Activated T-helper 2 cell treated with anti-CD3 and anti-CD28 coated beads, Interferon-gamma antibody, Interleukin-2, Interleukin-4, amounts not matched to agents 10 μg/mL and 5 μg/mL and 100 μg/mL, durations not matched to agents 14 hours and 24 hours and 36 hours (primary cell): Measurements from ENCODE around the gene EEF1AKMT2. TPM values are rescaled to one million over a fixed set of nuclear protein-coding genes. Genes with fewer than 3 reads are reported as not detected.

Source experiments
- DNase-seq: peaks from one replicate; pipeline ENCODE4 v3.0.0; 2021; ENCODE audit warnings: low spot score
- H3K27ac Mint-ChIP-seq: one replicate; pipeline ENCODE4 v1.8.0; 2021; ENCODE audit warnings: mixed read lengths
- H3K27me3 Mint-ChIP-seq: one replicate; pipeline ENCODE4 v1.8.0; 2021; ENCODE audit warnings: low read depth, mixed read lengths
- H3K36me3 Mint-ChIP-seq: one replicate; pipeline ENCODE4 v1.8.0; 2021; ENCODE audit warnings: low read depth, mixed read lengths
- H3K4me1 Mint-ChIP-seq: one replicate; pipeline ENCODE4 v1.8.0; 2021; ENCODE audit warnings: low read depth, mixed read lengths
- H3K4me3 Mint-ChIP-seq: one replicate; pipeline ENCODE4 v1.8.0; 2021; ENCODE audit warnings: low read depth, mild to moderate bottlenecking, moderate library complexity, mixed read lengths
- H3K9me3 Mint-ChIP-seq: one replicate; pipeline ENCODE4 v1.8.0; 2021; ENCODE audit warnings: mixed read lengths
- intact Hi-C: fragments of 100-400 bp; cut with micrococcal nuclease; formaldehyde crosslinking; loops from one replicate; pipeline ENCODE4 v1.15.1; 2023
- total RNA-seq: library from RNA; stranded (reverse); gene quantifications from 2 replicates; pipeline ENCODE4 v1.2.3, GENCODE V29; 2022

Gene EEF1AKMT2
- total RNA-seq, 1 donor from 2014 or later: 20.9 TPM

DNA sequence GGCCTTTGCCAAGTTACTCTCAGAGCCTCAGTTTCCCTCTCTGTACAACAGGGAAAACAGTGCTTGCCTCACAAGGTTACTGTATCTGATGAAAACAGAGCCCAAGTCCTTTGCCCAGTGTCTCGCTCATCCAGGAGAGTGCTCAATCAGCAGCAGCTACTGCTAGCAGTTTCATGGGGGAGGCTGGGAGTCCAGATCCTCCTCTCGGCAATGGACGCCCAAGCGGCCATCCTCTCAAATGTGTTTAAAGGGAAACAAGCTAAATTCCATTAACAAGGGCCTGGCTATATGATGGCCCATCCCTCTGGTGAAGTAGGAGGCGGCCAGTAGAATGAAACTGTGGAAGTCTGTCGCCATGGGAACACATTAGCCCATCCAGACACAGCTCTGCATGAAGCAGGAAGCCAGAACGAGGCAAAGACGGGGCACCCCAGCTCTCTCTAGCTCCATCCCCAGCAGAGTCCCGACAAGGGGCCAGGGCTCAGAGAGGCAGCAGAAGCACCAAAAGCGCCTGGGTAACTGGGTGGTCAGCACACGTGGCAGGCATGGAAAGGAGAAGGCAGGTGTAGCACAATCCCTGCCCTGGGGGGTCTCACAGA is 82.7 kb downstream of the EEF1AKMT2 start:
- Mint-ChIP-seq H3K4me3 (no peak overlapping the region), H3K27me3 (no peaks in the 10 kb centered on the region)
- DNase-seq: no peak

DNA sequence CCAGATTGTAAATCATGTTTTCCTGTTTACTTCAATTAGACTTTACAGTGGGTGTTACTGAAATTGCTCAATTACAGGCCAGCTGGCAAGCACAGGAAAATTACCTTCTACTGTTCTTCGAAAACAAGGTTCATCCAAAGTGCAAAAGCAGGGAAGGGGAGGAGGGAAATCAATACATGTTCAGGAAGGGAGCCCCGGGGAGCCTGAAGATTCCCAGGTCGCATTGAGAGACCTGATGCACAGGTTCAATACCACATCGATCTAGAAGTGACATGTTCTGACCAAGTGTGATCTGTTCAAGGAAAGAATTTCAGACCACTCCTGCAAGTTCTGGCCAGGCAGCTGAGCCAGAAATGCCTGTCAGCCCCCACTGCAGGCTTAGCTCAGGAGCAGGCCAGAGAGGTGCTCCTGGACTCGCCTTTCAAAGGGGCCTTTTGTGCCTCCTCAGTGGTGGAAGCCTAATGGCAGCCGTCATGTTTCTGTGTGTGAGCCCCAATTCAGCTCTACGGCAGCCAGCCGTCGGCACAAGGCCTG is 83.4 kb downstream of the EEF1AKMT2 start:
- Mint-ChIP-seq H3K4me1 (peaks cover 69% of the 10 kb centered on the region), H3K27me3 (no peaks in the 10 kb centered on the region), H3K4me3 (no peak overlapping the region), H3K36me3 (peaks cover 54% of the 10 kb centered on the region), H3K27ac (no peak overlapping the region), H3K9me3 (no peaks in the 10 kb centered on the region)
- intact Hi-C loops: no loop called here
- no peak for DNase-seq

More for the DNA sequence above, 82.7 kb downstream of the EEF1AKMT2 start:
- H3K9me3 Mint-ChIP-seq: no peaks in the 10 kb centered on the region
- intact Hi-C loops: no loop called here
- peaks cover 54% of the 10 kb centered on the region for H3K36me3 Mint-ChIP-seq
- peak overlapping the region; percentile 30 for H3K27ac Mint-ChIP-seq
- peaks cover 68% of the 10 kb centered on the region for H3K4me1 Mint-ChIP-seq

Other genes with a start within 250 kb of the EEF1AKMT2 start
- 18.1 and 19.3 TPM in 2 replicates for gene FAM53B, start 47.5 kb downstream of the EEF1AKMT2 start, total RNA-seq
- 18.6 and 19.5 TPM in 2 replicates for gene ABRAXAS2, start 9.9 kb upstream of the EEF1AKMT2 start, total RNA-seq
- 12.1 and 13.4 TPM in 2 replicates for gene ZRANB1, start 150.2 kb upstream of the EEF1AKMT2 start, total RNA-seq